ENCODE measurements around the gene BNIP1. TPM values are rescaled to one million over a fixed set of nuclear protein-coding genes. Genes with fewer than 3 reads are reported as not detected.

The BNIP1 gene, protein sequence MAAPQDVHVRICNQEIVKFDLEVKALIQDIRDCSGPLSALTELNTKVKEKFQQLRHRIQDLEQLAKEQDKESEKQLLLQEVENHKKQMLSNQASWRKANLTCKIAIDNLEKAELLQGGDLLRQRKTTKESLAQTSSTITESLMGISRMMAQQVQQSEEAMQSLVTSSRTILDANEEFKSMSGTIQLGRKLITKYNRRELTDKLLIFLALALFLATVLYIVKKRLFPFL
- total RNA-seq = 6.1 and 6.6 TPM in 2 replicates
- long read RNA-seq, transcript BNIP1-202 (6 exons, 1,184 nt) = major isoform, 6 of 13 reads
- long read RNA-seq, partial matches to known transcripts = 2 of 13 reads
- long read RNA-seq, other reads (novel, unspliced or antisense) = 1 of 13 reads

DNA sequence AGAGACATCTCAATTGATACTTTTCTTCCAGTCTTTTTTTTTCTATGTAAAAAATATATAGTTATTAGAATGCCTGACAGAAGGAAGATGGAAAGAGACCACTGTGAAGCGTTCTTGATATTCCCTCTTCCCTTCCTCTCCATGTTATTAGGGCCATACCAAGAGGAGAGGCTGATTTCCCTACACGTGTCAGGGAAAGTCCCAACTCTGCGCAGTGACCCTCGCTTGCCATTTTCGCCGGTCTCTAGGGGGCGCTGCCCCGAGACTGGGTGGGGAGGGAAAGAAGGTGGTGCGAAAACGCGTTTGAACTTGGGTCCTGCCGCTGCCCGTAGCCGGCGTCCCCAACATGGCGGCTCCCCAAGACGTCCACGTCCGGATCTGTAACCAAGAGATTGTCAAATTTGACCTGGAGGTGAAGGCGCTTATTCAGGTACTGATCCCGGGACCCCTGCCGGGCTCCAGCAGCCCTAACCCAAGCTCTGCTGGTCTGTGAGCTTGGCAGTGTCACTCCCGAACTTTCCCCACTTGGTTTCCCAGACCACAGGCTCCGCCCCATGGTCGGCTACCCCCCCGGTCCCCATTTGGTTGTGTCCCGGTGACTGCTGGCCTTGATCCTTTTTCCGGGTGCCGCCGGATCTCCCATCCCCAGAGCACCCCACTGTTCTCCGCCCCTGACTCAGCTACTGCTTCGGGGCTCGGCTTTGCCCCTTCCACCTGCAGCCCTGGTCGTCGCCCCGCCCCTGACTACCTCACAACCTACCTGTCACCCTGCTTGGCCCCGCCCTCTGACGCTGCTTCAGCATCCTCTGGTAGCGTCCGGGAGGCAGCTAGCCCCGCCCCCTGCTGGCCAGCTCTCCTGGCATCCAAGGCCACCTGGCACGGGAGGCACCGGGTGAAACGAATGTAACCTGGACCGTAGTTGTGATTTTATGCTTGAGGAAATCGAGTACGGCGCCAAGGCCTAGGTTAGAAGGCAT is at the start of gene BNIP1:
Gene BNIP1 (plus strand): TSS at position 332 of the 977 bp plus-strand sequence. CDS start 15 bp downstream, at position 347.
- Mint-ChIP-seq H3K27ac (peak within 1 kb of the TSS; percentile 98), H3K9me3 (ENCODE audit: low read depth) (no peaks in the 10 kb centered on the region), H3K4me1 (ENCODE audit: low read depth) (peaks cover 2% of the 10 kb centered on the region), H3K27me3 (no peaks in the 10 kb centered on the region), H3K36me3 (ENCODE audit: insufficient read depth) (peaks cover 4% of the 10 kb centered on the region), H3K4me3 (ENCODE audit: low read depth) (peak within 1 kb of the TSS; percentile 99)
- DNase-seq (ENCODE audit: low spot score, unreplicated experiment) = peak; percentile 98
- TF ChIP-seq, protein P1, sequence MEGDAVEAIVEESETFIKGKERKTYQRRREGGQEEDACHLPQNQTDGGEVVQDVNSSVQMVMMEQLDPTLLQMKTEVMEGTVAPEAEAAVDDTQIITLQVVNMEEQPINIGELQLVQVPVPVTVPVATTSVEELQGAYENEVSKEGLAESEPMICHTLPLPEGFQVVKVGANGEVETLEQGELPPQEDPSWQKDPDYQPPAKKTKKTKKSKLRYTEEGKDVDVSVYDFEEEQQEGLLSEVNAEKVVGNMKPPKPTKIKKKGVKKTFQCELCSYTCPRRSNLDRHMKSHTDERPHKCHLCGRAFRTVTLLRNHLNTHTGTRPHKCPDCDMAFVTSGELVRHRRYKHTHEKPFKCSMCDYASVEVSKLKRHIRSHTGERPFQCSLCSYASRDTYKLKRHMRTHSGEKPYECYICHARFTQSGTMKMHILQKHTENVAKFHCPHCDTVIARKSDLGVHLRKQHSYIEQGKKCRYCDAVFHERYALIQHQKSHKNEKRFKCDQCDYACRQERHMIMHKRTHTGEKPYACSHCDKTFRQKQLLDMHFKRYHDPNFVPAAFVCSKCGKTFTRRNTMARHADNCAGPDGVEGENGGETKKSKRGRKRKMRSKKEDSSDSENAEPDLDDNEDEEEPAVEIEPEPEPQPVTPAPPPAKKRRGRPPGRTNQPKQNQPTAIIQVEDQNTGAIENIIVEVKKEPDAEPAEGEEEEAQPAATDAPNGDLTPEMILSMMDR (IDR thresholded peaks at IDR 0.05; ENCODE audit: unreplicated experiment) = peak; percentile 96

DNA sequence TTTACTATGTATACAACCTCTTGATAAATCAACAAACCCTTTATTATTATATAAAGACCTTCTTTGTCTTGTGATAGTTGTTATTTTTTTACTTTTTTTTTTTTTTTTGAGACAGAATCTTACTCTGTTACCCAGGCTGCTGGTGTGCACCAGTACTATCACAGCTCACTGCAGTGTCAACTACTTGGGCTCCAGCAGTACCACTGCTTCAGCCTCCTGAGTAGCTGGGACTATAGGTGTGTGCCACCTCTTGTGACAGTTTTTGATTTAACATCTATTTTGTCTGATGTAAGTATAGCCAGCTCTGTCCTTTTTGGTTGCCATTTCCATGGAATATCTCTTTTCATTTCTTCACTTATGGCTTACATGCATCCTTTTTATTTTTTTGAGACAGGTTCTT is 45.5 kb upstream of the BNIP1 start:
- Mint-ChIP-seq H3K36me3 (ENCODE audit: insufficient read depth) (peaks cover 11% of the 10 kb centered on the region), H3K4me1 (ENCODE audit: low read depth) (peaks cover 16% of the 10 kb centered on the region), H3K27me3 (no peaks in the 10 kb centered on the region), H3K27ac (no peak overlapping the region), H3K9me3 (ENCODE audit: low read depth) (peaks cover 5% of the 10 kb centered on the region), H3K4me3 (ENCODE audit: low read depth) (no peak overlapping the region)
- no peak for DNase-seq (ENCODE audit: low spot score, unreplicated experiment)
- TF ChIP-seq, protein P1 (IDR thresholded peaks at IDR 0.05; ENCODE audit: unreplicated experiment) = no peak

DNA sequence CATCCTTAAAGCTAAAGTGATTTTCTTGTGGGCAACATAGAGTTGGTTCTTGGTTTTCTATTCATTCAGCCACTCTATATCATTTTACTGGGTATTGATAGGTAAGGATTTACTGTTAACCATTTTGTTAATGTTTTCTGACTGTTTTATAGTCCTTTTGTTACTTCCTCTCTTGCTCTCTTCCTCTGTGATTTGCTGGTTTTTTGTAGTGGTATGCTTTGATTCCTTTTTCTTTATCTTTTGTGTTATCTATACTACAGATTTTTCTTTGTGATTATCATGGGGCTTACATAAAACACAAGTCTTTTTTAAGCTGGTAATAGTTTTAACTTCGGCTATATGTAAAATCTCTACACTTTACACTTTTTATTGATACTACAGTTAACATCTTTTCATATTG is 44.9 kb upstream of the BNIP1 start:
- peaks cover 5% of the 10 kb centered on the region for H3K9me3 Mint-ChIP-seq (ENCODE audit: low read depth)
- no peaks in the 10 kb centered on the region for H3K27me3 Mint-ChIP-seq
- no peak overlapping the region for H3K27ac Mint-ChIP-seq
- H3K4me1 Mint-ChIP-seq (ENCODE audit: low read depth) = peaks cover 11% of the 10 kb centered on the region
- H3K4me3 Mint-ChIP-seq (ENCODE audit: low read depth) = no peak overlapping the region
- peaks cover 10% of the 10 kb centered on the region for H3K36me3 Mint-ChIP-seq (ENCODE audit: insufficient read depth)
- TF ChIP-seq, protein P1 (IDR thresholded peaks at IDR 0.05; ENCODE audit: unreplicated experiment) = no peak
- no peak for DNase-seq (ENCODE audit: low spot score, unreplicated experiment)

DNA sequence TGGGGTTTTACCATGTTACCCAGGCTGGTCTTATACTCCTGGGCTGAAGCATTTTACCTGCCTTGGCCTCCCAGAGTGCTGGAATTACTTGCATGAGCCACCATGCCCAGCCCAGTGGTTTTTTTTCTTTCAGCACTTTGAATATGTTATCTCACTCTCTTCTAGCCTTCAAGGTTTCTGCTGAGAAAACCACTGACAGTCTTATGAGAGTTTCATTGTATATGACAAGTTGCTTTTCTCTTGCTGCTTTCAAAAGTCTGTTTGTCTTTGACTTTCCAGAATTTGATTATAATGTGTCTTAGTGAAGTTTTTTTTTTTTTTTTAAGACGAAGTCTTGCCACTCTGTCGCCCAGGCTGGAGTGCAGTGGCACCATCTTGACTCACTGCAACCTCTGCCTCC is 43.1 kb upstream of the BNIP1 start:
- Mint-ChIP-seq H3K4me3 (ENCODE audit: low read depth) (no peak overlapping the region), H3K27ac (no peak overlapping the region), H3K36me3 (ENCODE audit: insufficient read depth) (peaks cover 10% of the 10 kb centered on the region), H3K4me1 (ENCODE audit: low read depth) (peaks cover 9% of the 10 kb centered on the region), H3K9me3 (ENCODE audit: low read depth) (peaks cover 5% of the 10 kb centered on the region), H3K27me3 (no peaks in the 10 kb centered on the region)
- DNase-seq (ENCODE audit: low spot score, unreplicated experiment) = no peak
- TF ChIP-seq, protein P1 (IDR thresholded peaks at IDR 0.05; ENCODE audit: unreplicated experiment) = no peak

DNA sequence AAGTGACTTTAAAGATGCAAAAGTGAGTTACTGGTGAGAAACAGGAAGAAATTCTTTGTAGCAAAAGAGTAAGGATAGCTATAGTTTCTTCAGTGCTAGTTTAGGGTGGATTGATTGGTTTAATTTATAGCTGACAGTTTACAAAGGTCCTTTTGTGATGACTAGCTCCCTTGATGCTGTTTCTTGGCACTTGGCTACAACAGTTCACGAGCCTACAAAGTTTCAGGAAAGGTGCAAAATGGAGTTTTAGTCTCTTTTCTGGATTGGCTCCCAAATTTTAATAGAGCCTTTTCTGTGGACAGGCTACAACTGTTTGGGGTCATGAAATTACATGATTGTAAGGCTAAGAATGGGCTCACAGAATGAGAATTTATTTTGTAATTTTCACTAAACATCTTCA is 40.9 kb upstream of the BNIP1 start:
- DNase-seq (ENCODE audit: low spot score, unreplicated experiment) = no peak
- H3K4me3 Mint-ChIP-seq (ENCODE audit: low read depth) = no peak overlapping the region
- H3K36me3 Mint-ChIP-seq (ENCODE audit: insufficient read depth) = peaks cover 10% of the 10 kb centered on the region
- TF ChIP-seq, protein P1 (IDR thresholded peaks at IDR 0.05; ENCODE audit: unreplicated experiment) = no peak
- H3K27ac Mint-ChIP-seq = no peak overlapping the region
- peaks cover 5% of the 10 kb centered on the region for H3K9me3 Mint-ChIP-seq (ENCODE audit: low read depth)
- H3K27me3 Mint-ChIP-seq = no peaks in the 10 kb centered on the region
- peaks cover 9% of the 10 kb centered on the region for H3K4me1 Mint-ChIP-seq (ENCODE audit: low read depth)

All from progenitor cell of endocrine pancreas (in vitro differentiated cells).